Body of pancreas (tissue), 4 donors: ENCODE data around the gene PTMS.

ENCODE experiments used
- CTCF ChIP-seq, 7 experiments: fragments of 450-650 bp in 4 of 7; fragments of 200-600 bp in 3 of 7; sonication (generic) in 3 of 7; IDR thresholded peaks; one replicate each; pipeline ENCODE4 v1.5.1; 2016 to 2019; ENCODE audit warnings: antibody characterized with exemption in 7 of 7
- POLR2A ChIP-seq, 3 donors: fragments of 450-650 bp; IDR thresholded peaks; one replicate each; pipeline ENCODE4 v1.6.1; 2016; ENCODE audit warnings: antibody characterized with exemption in 3 of 3, mild to moderate bottlenecking in 2 of 3

DNA sequence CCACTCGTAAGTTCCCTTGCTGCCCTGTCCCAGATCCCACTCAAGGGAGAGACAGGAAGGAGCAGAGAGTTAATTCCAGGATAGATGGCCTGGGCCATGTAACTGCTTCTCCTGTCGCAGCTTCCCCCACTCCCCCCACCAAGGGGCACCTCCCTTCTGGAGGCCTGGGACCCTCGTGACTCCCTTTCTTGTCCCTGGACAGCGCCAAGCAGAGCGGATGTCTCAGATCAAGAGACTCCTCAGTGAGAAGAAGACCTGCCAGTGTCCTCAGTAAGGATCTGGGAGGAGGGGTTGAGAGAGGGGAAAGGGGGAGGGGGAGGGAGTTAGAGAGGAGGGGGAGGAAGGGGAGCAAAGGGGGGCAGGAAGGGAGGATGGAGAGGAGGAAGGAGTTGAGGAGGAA is 52.5 kb downstream of the PTMS start:
- TF ChIP-seq CTCF (IDR thresholded peaks at IDR 0.05) (no peak), POLR2A (IDR thresholded peaks at IDR 0.05) (no peak)
